ENCODE results near the gene SLITRK5. TPM values are rescaled to one million over a fixed set of nuclear protein-coding genes. Genes with fewer than 3 reads are reported as not detected.

The SLITRK5 gene
- total RNA-seq (2012; rRNA removed), result under 0.01 TPM in 1 of 2 replicates, not detected in the other

- peak within 1 kb of the TSS; percentile 84 for H3K4me2 ChIP-seq (ENCODE audit: low read length)
- peaks cover 7% of the 10 kb centered on the region for H3K4me1 ChIP-seq (ENCODE audit: control insufficient read depth, insufficient read depth, low read length)
- peak within 1 kb of the TSS; percentile 70 for H3K4me3 ChIP-seq (ENCODE audit: low read length)
- H3K27me3 ChIP-seq (ENCODE audit: control insufficient read depth, insufficient read depth, low read length), result peaks cover 7% of the 10 kb centered on the region
- H3K36me3 ChIP-seq (ENCODE audit: insufficient read depth, low read length), result no peaks in the 10 kb centered on the region
- H3K9ac ChIP-seq (ENCODE audit: low read depth, low read length), result peak within 1 kb of the TSS; percentile 41
- H3K9me3 ChIP-seq (replicated peaks; ENCODE audit: low read length), result no peaks in the 10 kb centered on the region
Observed at GRCh38 chr13:87671031-87671752, at the start of gene SLITRK5. TSS of gene SLITRK5 (plus strand) at chr13:87671371. CDS start at chr13:87675389, 4,018 bp downstream.

- no peaks in the 10 kb centered on the region for H3K4me1 ChIP-seq (ENCODE audit: control insufficient read depth, insufficient read depth, low read length)
- no peak overlapping the region for H3K4me2 ChIP-seq (ENCODE audit: low read length)
- H3K9me3 ChIP-seq (replicated peaks; ENCODE audit: low read length), result no peaks in the 10 kb centered on the region
- no peak overlapping the region for H3K4me3 ChIP-seq (ENCODE audit: low read length)
- no peaks in the 10 kb centered on the region for H3K36me3 ChIP-seq (ENCODE audit: insufficient read depth, low read length)
- no peaks in the 10 kb centered on the region for H3K27me3 ChIP-seq (ENCODE audit: control insufficient read depth, insufficient read depth, low read length)
- H3K9ac ChIP-seq (ENCODE audit: low read depth, low read length), result no peak overlapping the region
Observed at GRCh38 chr13:87622971-87623370, 48.2 kb upstream of the SLITRK5 start.

GRCh38 chr13:87656306-87656705, 14.9 kb upstream of the SLITRK5 start:
- no peak overlapping the region for H3K9ac ChIP-seq (ENCODE audit: low read depth, low read length)
- no peaks in the 10 kb centered on the region for H3K27me3 ChIP-seq (ENCODE audit: control insufficient read depth, insufficient read depth, low read length)
- H3K4me3 ChIP-seq (ENCODE audit: low read length), result no peak overlapping the region
- no peaks in the 10 kb centered on the region for H3K36me3 ChIP-seq (ENCODE audit: insufficient read depth, low read length)
- no peak overlapping the region for H3K4me2 ChIP-seq (ENCODE audit: low read length)
- peaks cover 1% of the 10 kb centered on the region for H3K4me1 ChIP-seq (ENCODE audit: control insufficient read depth, insufficient read depth, low read length)
- no peaks in the 10 kb centered on the region for H3K9me3 ChIP-seq (replicated peaks; ENCODE audit: low read length)

GRCh38 chr13:87661471-87661870, 9.7 kb upstream of the SLITRK5 start:
- Histone ChIP-seq H3K27me3 (ENCODE audit: control insufficient read depth, insufficient read depth, low read length) (no peaks in the 10 kb centered on the region), H3K36me3 (ENCODE audit: insufficient read depth, low read length) (no peaks in the 10 kb centered on the region), H3K4me3 (ENCODE audit: low read length) (no peak overlapping the region), H3K4me2 (ENCODE audit: low read length) (no peak overlapping the region), H3K4me1 (ENCODE audit: control insufficient read depth, insufficient read depth, low read length) (peaks cover 2% of the 10 kb centered on the region), H3K9me3 (replicated peaks; ENCODE audit: low read length) (no peaks in the 10 kb centered on the region), H3K9ac (ENCODE audit: low read depth, low read length) (no peak overlapping the region)

GRCh38 chr13:87666831-87667230, 4.3 kb upstream of the SLITRK5 start:
- H3K9me3 ChIP-seq (replicated peaks; ENCODE audit: low read length), result no peaks in the 10 kb centered on the region

GRCh38 chr13:87667686-87668085, 3.5 kb upstream of the SLITRK5 start:
- peaks cover 4% of the 10 kb centered on the region for H3K4me1 ChIP-seq (ENCODE audit: control insufficient read depth, insufficient read depth, low read length)
- no peaks in the 10 kb centered on the region for H3K9me3 ChIP-seq (replicated peaks; ENCODE audit: low read length)
- H3K27me3 ChIP-seq (ENCODE audit: control insufficient read depth, insufficient read depth, low read length), result no peaks in the 10 kb centered on the region
- no peak overlapping the region for H3K9ac ChIP-seq (ENCODE audit: low read depth, low read length)
- no peak overlapping the region for H3K4me2 ChIP-seq (ENCODE audit: low read length)
- H3K4me3 ChIP-seq (ENCODE audit: low read length), result no peak overlapping the region
- no peaks in the 10 kb centered on the region for H3K36me3 ChIP-seq (ENCODE audit: insufficient read depth, low read length)

More at GRCh38 chr13:87666831-87667230, 4.3 kb upstream of the SLITRK5 start:
- H3K4me1 ChIP-seq (ENCODE audit: control insufficient read depth, insufficient read depth, low read length), result peaks cover 4% of the 10 kb centered on the region
- H3K36me3 ChIP-seq (ENCODE audit: insufficient read depth, low read length), result no peaks in the 10 kb centered on the region
- no peaks in the 10 kb centered on the region for H3K27me3 ChIP-seq (ENCODE audit: control insufficient read depth, insufficient read depth, low read length)
- H3K9ac ChIP-seq (ENCODE audit: low read depth, low read length), result no peak overlapping the region
- no peak overlapping the region for H3K4me3 ChIP-seq (ENCODE audit: low read length)
- no peak overlapping the region for H3K4me2 ChIP-seq (ENCODE audit: low read length)

GRCh38 chr13:87669379-87669978, 1.7 kb upstream of the SLITRK5 start:
- Histone ChIP-seq H3K36me3 (ENCODE audit: insufficient read depth, low read length) (no peaks in the 10 kb centered on the region), H3K4me1 (ENCODE audit: control insufficient read depth, insufficient read depth, low read length) (peaks cover 7% of the 10 kb centered on the region), H3K4me2 (ENCODE audit: low read length) (no peak overlapping the region), H3K4me3 (ENCODE audit: low read length) (no peak overlapping the region), H3K9ac (ENCODE audit: low read depth, low read length) (no peak overlapping the region), H3K9me3 (replicated peaks; ENCODE audit: low read length) (no peaks in the 10 kb centered on the region), H3K27me3 (ENCODE audit: control insufficient read depth, insufficient read depth, low read length) (peaks cover 4% of the 10 kb centered on the region)

- Histone ChIP-seq H3K27me3 (ENCODE audit: control insufficient read depth, insufficient read depth, low read length) (peaks cover 7% of the 10 kb centered on the region), H3K9me3 (replicated peaks; ENCODE audit: low read length) (no peaks in the 10 kb centered on the region), H3K4me3 (ENCODE audit: low read length) (peak overlapping the region; percentile 70), H3K9ac (ENCODE audit: low read depth, low read length) (peak overlapping the region; percentile 68), H3K4me1 (ENCODE audit: control insufficient read depth, insufficient read depth, low read length) (peaks cover 7% of the 10 kb centered on the region), H3K4me2 (ENCODE audit: low read length) (peak overlapping the region; percentile 84), H3K36me3 (ENCODE audit: insufficient read depth, low read length) (no peaks in the 10 kb centered on the region)
Observed at GRCh38 chr13:87671753-87672605, 808 bp downstream of the SLITRK5 start.

GRCh38 chr13:87674247-87674738, 3.1 kb downstream of the SLITRK5 start:
- Histone ChIP-seq H3K27me3 (ENCODE audit: control insufficient read depth, insufficient read depth, low read length) (peaks cover 7% of the 10 kb centered on the region), H3K4me2 (ENCODE audit: low read length) (peak overlapping the region; percentile 84)

GRCh38 chr13:87675851-87676250, 4.7 kb downstream of the SLITRK5 start:
- peaks cover 7% of the 10 kb centered on the region for H3K27me3 ChIP-seq (ENCODE audit: control insufficient read depth, insufficient read depth, low read length)

More at GRCh38 chr13:87674247-87674738, 3.1 kb downstream of the SLITRK5 start:
- Histone ChIP-seq H3K4me1 (ENCODE audit: control insufficient read depth, insufficient read depth, low read length) (peaks cover 7% of the 10 kb centered on the region), H3K9me3 (replicated peaks; ENCODE audit: low read length) (no peaks in the 10 kb centered on the region), H3K36me3 (ENCODE audit: insufficient read depth, low read length) (no peaks in the 10 kb centered on the region), H3K9ac (ENCODE audit: low read depth, low read length) (no peak overlapping the region), H3K4me3 (ENCODE audit: low read length) (peak overlapping the region; percentile 70)

More at GRCh38 chr13:87675851-87676250, 4.7 kb downstream of the SLITRK5 start:
- peaks cover 2% of the 10 kb centered on the region for H3K4me1 ChIP-seq (ENCODE audit: control insufficient read depth, insufficient read depth, low read length)
- no peaks in the 10 kb centered on the region for H3K36me3 ChIP-seq (ENCODE audit: insufficient read depth, low read length)
- H3K9me3 ChIP-seq (replicated peaks; ENCODE audit: low read length), result no peaks in the 10 kb centered on the region
- H3K9ac ChIP-seq (ENCODE audit: low read depth, low read length), result no peak overlapping the region
- no peak overlapping the region for H3K4me3 ChIP-seq (ENCODE audit: low read length)
- no peak overlapping the region for H3K4me2 ChIP-seq (ENCODE audit: low read length)

Data from skeletal muscle satellite cell (primary cell).